GM12874 (cell line): ENCODE data around the gene CLTCL1.

Experiments
- TF ChIP-seq, protein P1 (sequence below): IDR thresholded peaks from 2 replicates; pipeline ENCODE4 v1.5.1; 2011; ENCODE audit warnings: low read depth, mild to moderate bottlenecking, control low read depth, low read length, moderate library complexity; ENCODE audit not compliant: insufficient read depth

CLTCL1 gene

DNA sequence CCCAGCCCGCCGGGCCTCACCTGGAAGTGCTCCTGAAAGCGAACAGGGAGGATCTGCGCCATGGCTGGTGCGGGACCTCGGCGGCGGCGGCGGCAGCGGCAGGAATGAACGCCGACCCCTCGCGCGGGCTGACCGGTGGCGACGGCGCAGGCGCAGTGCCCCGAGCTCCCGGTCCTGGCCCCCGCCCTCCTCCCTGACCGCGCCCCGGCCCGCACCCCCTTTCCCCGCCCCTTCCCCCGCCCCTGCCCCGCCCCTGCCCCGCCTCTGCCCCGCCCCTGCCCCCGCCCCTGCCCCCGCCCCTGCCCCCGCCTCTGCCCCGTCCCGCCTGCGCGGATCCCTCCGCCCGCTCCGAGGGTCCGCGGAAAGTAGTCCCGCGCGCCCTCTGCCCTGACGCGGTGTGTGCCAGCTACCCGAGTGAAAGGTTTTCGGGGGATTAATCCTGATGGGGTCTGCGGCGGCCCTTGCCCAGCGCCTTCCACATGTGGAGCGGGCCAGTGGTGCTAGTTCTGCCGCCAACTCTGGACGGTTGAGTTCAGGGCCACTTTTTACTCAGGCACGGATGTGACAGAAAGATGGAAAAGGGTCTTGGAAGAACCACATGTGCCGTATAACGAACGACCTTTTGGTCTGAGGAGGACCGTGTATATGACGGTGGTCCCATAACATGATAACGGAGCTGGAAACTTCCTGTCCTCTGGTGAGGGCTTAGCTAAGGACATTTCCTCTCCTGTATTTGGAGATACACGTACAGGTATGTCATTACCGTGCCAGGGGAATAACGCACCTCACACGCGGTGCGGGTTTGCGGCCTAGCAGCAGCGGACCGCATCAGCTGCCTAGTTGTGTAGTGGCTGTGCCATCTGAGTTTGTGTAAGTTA lies at the start of gene CLTCL1:
Gene CLTCL1 (minus strand): TSS at position 140 of the 878 bp plus-strand sequence. CDS start 78 bp downstream, at position 62.
- TF ChIP-seq, protein P1, sequence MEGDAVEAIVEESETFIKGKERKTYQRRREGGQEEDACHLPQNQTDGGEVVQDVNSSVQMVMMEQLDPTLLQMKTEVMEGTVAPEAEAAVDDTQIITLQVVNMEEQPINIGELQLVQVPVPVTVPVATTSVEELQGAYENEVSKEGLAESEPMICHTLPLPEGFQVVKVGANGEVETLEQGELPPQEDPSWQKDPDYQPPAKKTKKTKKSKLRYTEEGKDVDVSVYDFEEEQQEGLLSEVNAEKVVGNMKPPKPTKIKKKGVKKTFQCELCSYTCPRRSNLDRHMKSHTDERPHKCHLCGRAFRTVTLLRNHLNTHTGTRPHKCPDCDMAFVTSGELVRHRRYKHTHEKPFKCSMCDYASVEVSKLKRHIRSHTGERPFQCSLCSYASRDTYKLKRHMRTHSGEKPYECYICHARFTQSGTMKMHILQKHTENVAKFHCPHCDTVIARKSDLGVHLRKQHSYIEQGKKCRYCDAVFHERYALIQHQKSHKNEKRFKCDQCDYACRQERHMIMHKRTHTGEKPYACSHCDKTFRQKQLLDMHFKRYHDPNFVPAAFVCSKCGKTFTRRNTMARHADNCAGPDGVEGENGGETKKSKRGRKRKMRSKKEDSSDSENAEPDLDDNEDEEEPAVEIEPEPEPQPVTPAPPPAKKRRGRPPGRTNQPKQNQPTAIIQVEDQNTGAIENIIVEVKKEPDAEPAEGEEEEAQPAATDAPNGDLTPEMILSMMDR, result no peak

DNA sequence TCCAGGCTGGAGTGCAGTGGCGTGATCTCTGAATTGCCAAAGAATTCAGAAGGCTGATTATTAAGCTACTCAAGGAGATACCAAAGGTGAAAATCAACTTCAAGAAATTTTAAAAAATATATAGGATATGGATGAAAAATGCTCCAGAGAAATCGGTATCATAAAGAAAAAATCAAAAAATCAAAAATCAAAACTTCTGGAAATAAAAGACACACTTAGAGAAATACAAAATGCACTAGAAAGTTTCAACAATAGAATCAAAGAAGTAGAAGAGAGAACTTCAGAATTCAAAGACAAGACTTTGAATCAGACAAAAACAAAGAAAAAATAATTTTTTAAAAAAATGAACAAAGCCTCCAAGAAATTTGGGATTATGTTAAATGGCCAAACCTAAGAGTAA lies 45.6 kb upstream of the CLTCL1 start:
- TF ChIP-seq, protein P1, result no peak

DNA sequence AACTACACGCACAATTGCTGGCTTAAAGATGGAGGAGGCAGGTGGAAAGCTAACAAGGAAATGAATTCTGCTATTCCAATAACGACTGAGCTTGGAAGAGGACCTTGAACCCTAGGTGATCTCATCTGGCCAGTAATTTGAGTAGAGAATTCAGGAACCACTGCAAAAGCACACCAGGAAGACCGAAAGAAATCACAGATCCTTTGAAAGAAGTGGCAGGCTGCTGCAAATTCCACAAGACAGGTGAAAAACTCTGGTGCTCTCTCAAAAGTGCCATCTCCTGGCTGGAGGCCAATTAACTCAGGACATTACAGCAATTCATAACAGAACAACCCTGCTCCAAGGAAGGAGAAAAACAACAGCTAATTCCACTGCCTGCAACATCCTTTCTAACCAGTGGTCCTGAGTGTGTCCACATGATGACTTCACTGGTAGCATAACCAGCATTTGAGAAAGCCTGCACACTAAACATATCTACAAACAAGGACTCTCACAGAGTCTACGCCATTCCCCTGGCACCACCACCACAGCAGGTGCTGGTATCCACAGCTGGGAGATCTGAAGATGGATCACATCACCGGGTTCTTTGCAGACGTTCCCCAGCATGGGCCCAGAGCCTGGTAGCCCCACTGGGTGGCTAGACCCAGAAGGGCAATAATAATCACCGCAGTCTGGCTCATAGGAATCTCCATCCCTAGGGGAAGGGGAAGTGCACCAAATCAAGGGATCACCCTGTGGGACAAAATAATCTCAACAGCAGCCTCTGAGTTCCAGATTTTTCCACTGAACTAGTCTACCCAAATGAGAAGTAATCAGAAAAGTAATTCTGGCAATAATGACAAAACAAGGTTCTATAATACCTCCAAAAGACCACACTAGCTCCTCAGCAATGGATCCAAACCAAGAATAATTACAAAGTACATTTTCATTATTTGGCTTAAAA lies 44.9 kb upstream of the CLTCL1 start:
- TF ChIP-seq, protein P1, result no peak

DNA sequence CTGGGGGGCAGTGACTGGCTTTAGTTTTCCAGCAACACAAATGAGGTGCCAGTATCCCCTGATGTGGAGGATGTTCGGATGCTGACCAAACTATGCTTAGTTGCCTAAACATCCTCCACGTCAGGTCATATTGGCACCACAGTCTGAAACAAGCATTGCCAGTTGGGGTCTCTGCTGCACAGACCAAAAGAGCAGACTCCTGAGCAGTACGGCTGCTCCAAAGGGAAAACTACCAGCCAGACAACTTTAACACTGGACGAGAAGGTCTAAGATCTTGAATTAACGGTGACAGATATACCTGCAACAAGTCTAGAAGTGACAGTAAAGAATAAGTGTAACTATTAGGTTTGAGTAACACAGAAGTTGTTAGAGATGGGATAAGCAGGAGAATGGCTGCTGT lies 40.5 kb upstream of the CLTCL1 start:
- TF ChIP-seq, protein P1, result no peak

DNA sequence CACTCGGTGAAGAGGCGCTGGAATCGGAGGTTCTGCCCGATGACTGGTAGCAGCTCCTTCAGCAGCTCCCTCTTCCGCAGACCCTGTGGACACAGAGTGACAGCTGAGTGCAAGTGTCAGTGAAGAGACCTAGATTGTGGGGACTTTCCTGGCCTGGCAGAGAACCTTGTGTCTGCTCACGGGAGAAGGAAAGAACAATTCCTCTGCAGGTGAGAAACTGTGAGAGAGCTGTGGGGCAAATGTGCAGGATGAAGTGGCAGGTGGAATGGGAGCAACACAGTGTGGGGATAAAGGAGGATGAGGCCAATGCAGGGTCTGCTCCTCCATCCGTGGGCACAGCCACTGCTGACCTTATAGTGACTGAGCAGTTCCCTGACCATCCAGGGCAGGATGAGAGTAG lies 40.0 kb upstream of the CLTCL1 start:
- TF ChIP-seq, protein P1, result no peak

DNA sequence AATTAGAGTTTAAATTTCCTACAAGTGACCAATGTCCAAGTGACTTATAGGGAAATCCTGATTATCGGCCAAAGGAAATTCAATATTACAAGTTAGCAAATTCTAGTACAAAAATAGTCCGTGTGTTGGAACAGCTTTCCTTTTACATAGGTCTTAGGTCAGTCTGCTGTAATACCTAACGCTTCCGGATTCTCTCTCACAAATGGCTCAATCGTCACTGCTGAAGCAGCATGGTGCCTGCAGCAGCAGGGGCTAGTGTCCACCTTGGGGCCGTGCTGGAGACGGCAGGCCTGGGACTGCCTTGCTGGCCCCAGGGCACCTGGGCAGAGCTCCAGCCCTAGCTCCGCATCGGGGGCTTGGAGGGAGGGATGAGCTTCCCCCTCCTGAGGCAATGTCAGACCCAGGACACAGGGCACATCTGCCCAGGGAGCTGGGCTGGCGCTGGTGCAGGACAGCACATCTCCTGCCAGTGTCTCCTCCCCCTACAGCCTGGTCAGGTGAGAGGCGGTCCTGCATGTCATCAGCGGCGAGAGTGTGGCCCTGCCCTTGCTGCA lies 39.4 kb upstream of the CLTCL1 start:
- TF ChIP-seq, protein P1, result no peak

DNA sequence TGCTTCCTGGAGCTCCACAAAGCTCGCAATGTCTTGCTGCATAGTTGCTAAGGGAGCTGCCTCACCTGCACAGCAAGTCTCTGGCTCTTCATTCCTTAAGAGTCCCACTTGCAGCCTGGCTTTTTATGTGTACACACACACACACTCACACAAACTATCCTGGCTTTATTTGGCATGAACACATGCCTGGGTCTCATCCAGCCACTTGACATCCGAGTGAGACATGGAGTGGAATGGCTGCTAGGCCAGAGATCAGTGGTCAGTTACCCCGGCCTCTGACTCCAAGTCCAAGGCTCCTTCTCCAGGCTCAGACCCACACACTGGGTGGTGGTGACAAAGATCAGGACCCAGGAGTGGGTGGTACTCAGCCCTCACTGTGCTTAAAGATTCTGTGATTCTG lies 37.9 kb upstream of the CLTCL1 start:
- TF ChIP-seq, protein P1, result no peak
